IMR-90 (cell line): ENCODE measurements around the gene CEP152. TPM values are rescaled to one million over a fixed set of nuclear protein-coding genes. Genes with fewer than 3 reads are reported as not detected.

Source experiments
- ATAC-seq: fragments of 200-7000 bp; cut with Tn5 transposase; 2 replicates; pipeline ENCODE4 v1.9.1; 2020; ENCODE audit warnings: low read depth, mild to moderate bottlenecking, moderate library complexity
- BruUV-seq: library from RNA; stranded (reverse); fragments of 400-500 nt; replicated peaks from 2 replicates; lab custom pipeline; 2021; lab: Mats Ljungman, UMichigan
- CTCF ChIA-PET: fragments of 300-600 bp; formaldehyde crosslinking; extraction: SDS; loops from one replicate; lab custom pipeline; 2021; ENCODE audit warnings: antibody characterized with exemption; lab: Yijun Ruan, JAX
- POLR2A ChIA-PET: fragments of 300-600 bp; sonication (Branson Sonifier 250); formaldehyde crosslinking; loops from one replicate; lab custom pipeline; 2022; ENCODE audit warnings: antibody characterized with exemption; ENCODE audit not compliant: unreplicated experiment; lab: Charles Lee
- DNase-seq: peaks from one replicate; pipeline ENCODE4 v3.0.0; 2013
- H2AFZ ChIP-seq: replicated peaks from 2 replicates; pipeline ENCODE3; 2013; ENCODE audit warnings: low read length, mild to moderate bottlenecking; ENCODE audit not compliant: poor library complexity
- H2AK5ac ChIP-seq: 2 replicates; pipeline ENCODE4 v1.6.1; 2013; ENCODE audit warnings: low read depth, low read length, inconsistent platforms
- H2AK9ac ChIP-seq: replicated peaks from 2 replicates; pipeline ENCODE3; 2013; ENCODE audit warnings: mild to moderate bottlenecking, low read depth, low read length, moderate library complexity; ENCODE audit not compliant: poor library complexity
- H2BK120ac ChIP-seq: 2 replicates; pipeline ENCODE4 v1.6.1; 2013; ENCODE audit warnings: low read depth, low read length, inconsistent platforms
- H2BK15ac ChIP-seq: 3 replicates; pipeline ENCODE4 v1.6.1; 2013; ENCODE audit warnings: low read depth, low read length, inconsistent platforms
- H2BK20ac ChIP-seq: 2 replicates; pipeline ENCODE4 v1.6.1; 2013; ENCODE audit warnings: low read depth, mild to moderate bottlenecking, inconsistent platforms, low read length, moderate library complexity
- H2BK5ac ChIP-seq: 2 replicates; pipeline ENCODE4 v1.6.1; 2013; ENCODE audit warnings: mild to moderate bottlenecking, low read depth, low read length, inconsistent platforms; ENCODE audit not compliant: poor library complexity, severe bottlenecking
- H3K14ac ChIP-seq: replicated peaks from 2 replicates; pipeline ENCODE4 v1.6.1; 2013; ENCODE audit warnings: low read depth, low read length, inconsistent platforms
- H3K18ac ChIP-seq: 2 replicates; pipeline ENCODE4 v1.6.1; 2013; ENCODE audit warnings: low read depth, low read length, control low read depth
- H3K23ac ChIP-seq: 2 replicates; pipeline ENCODE4 v1.6.1; 2013; ENCODE audit warnings: low read depth, low read length, inconsistent platforms
- H3K27ac ChIP-seq: 2 replicates; pipeline ENCODE4 v1.5.1; 2013; ENCODE audit warnings: mild to moderate bottlenecking, control low read depth, low read length; ENCODE audit not compliant: insufficient read depth
- H3K27me3 ChIP-seq: 2 replicates; pipeline ENCODE4 v1.6.1; 2013; ENCODE audit warnings: low read length; ENCODE audit not compliant: control insufficient read depth, insufficient read depth
- H3K36me3 ChIP-seq: 2 replicates; pipeline ENCODE4 v1.6.1; 2013; ENCODE audit warnings: low read length, mixed read lengths; ENCODE audit not compliant: control insufficient read depth, insufficient read depth
- H3K4ac ChIP-seq: 2 replicates; pipeline ENCODE4 v1.6.1; 2013; ENCODE audit warnings: low read depth, low read length, inconsistent platforms
- H3K4me1 ChIP-seq: 2 replicates; pipeline ENCODE4 v1.6.1; 2013; ENCODE audit warnings: low read length, mixed read lengths; ENCODE audit not compliant: control insufficient read depth, insufficient read depth
- H3K4me2 ChIP-seq: 2 replicates; pipeline ENCODE4 v1.6.1; 2013; ENCODE audit warnings: low read depth, mild to moderate bottlenecking, control low read depth, low read length, moderate library complexity
- H3K4me3 ChIP-seq: 2 replicates; pipeline ENCODE4 v1.5.1; 2013; ENCODE audit warnings: low read depth, mild to moderate bottlenecking, control low read depth, low read length, moderate library complexity; ENCODE audit not compliant: insufficient read depth
- H3K56ac ChIP-seq: 2 replicates; pipeline ENCODE4 v1.6.1; 2013; ENCODE audit warnings: low read length, inconsistent platforms; ENCODE audit not compliant: insufficient read depth; ENCODE audit errors: extremely low read depth
- H3K79me1 ChIP-seq, 2 experiments: 2 replicates each; pipeline ENCODE4 v1.6.1; 2013; ENCODE audit warnings: low read length in 2 of 2, inconsistent platforms in 1 of 2, low read depth in 1 of 2
- H3K9ac ChIP-seq: 2 replicates; pipeline ENCODE4 v1.6.1; 2013; ENCODE audit warnings: low read depth, low read length, control low read depth
- H3K9me1 ChIP-seq: 2 replicates; pipeline ENCODE4 v1.6.1; 2013; ENCODE audit warnings: low read length, inconsistent platforms; ENCODE audit not compliant: insufficient read depth
- H3K9me3 ChIP-seq: 2 replicates; pipeline ENCODE4 v1.6.1; 2013; ENCODE audit warnings: low read length; ENCODE audit not compliant: control insufficient read depth, insufficient read depth
- H4K20me1 ChIP-seq: 2 replicates; pipeline ENCODE4 v1.6.1; 2013; ENCODE audit warnings: low read length, inconsistent platforms; ENCODE audit not compliant: insufficient read depth
- H4K5ac ChIP-seq: 2 replicates; pipeline ENCODE4 v1.6.1; 2013; ENCODE audit warnings: mild to moderate bottlenecking, low read depth, low read length, control low read depth
- H4K8ac ChIP-seq, 2 experiments: 2 replicates each; pipeline ENCODE4 v1.6.1; 2013; ENCODE audit warnings: low read depth in 2 of 2, low read length in 2 of 2, control low read depth in 1 of 2, inconsistent platforms in 1 of 2
- H4K91ac ChIP-seq: 2 replicates; pipeline ENCODE4 v1.6.1; 2013; ENCODE audit warnings: low read depth, low read length, inconsistent platforms; ENCODE audit not compliant: insufficient read depth
- BHLHE40 ChIP-seq: fragments of 150-350 bp; IDR thresholded peaks from 2 replicates; pipeline ENCODE4 v1.6.1; 2016; ENCODE audit warnings: mild to moderate bottlenecking, low read depth, low read length
- CEBPB ChIP-seq: IDR thresholded peaks from 2 replicates; pipeline ENCODE4 v1.6.1; 2012; ENCODE audit warnings: low read depth, low read length, improper control_type of control experiment
- CHD1 ChIP-seq: IDR thresholded peaks from 2 replicates; pipeline ENCODE4 v1.6.1; 2012; ENCODE audit warnings: low read depth, low read length, improper control_type of control experiment
- CTCF ChIP-seq: conservative IDR thresholded peaks from 2 replicates; pipeline ENCODE4 v1.5.1; 2012; ENCODE audit warnings: mild to moderate bottlenecking, low read depth, low read length, improper control_type of control experiment
- ELK1 ChIP-seq: fragments of 150-350 bp; IDR thresholded peaks from 2 replicates; pipeline ENCODE4 v1.6.1; 2016; ENCODE audit warnings: low read depth, mild to moderate bottlenecking, low read length, moderate library complexity, borderline replicate concordance
- FOS ChIP-seq: fragments of 150-350 bp; IDR thresholded peaks from 2 replicates; pipeline ENCODE4 v1.6.1; 2016; ENCODE audit warnings: low read depth, low read length
- MAFK ChIP-seq: IDR thresholded peaks from 2 replicates; pipeline ENCODE4 v1.6.1; 2012; ENCODE audit warnings: low read depth, low read length, improper control_type of control experiment
- MAZ ChIP-seq: IDR thresholded peaks from 2 replicates; pipeline ENCODE4 v1.6.1; 2012; ENCODE audit warnings: low read depth, mild to moderate bottlenecking, low read length, improper control_type of control experiment, moderate library complexity, borderline replicate concordance
- MXI1 ChIP-seq: IDR thresholded peaks from 2 replicates; pipeline ENCODE4 v1.6.1; 2012; ENCODE audit warnings: low read depth, mild to moderate bottlenecking, low read length, moderate library complexity, borderline replicate concordance
- NFE2L2 ChIP-seq: fragments of 150-350 bp; IDR thresholded peaks from 2 replicates; pipeline ENCODE4 v1.6.1; 2016; ENCODE audit warnings: low read depth, mild to moderate bottlenecking, low read length
- POLR2A ChIP-seq: IDR thresholded peaks from 2 replicates; pipeline ENCODE4 v1.6.1; 2012; ENCODE audit warnings: mild to moderate bottlenecking, low read depth, low read length
- RAD21 ChIP-seq: IDR thresholded peaks from 2 replicates; pipeline ENCODE4 v1.6.1; 2012; ENCODE audit warnings: low read length, improper control_type of control experiment
- RCOR1 ChIP-seq: IDR thresholded peaks from 2 replicates; pipeline ENCODE4 v1.6.1; 2012; ENCODE audit warnings: mild to moderate bottlenecking, low read length, improper control_type of control experiment; ENCODE audit not compliant: insufficient replicate concordance
- RFX5 ChIP-seq: IDR thresholded peaks from 2 replicates; pipeline ENCODE4 v1.8.0; 2012; ENCODE audit warnings: low read depth, mild to moderate bottlenecking, low read length, moderate library complexity
- SMC3 ChIP-seq: fragments of 150-350 bp; IDR thresholded peaks from 2 replicates; pipeline ENCODE4 v1.6.1; 2016; ENCODE audit warnings: low read depth, mild to moderate bottlenecking, antibody characterized with exemption, low read length, moderate library complexity
- USF2 ChIP-seq: fragments of 150-350 bp; IDR thresholded peaks from 2 replicates; pipeline ENCODE4 v1.6.1; 2017; ENCODE audit warnings: mild to moderate bottlenecking, antibody characterized with exemption, low read length, low read depth
- dilution Hi-C: fragments of 300-500 bp; cut with HindIII; formaldehyde crosslinking; loops from one replicate; pipeline ENCODE4 v1.14.3; 2018; ENCODE audit warnings: low sequenced_read_pairs; ENCODE audit not compliant: unreplicated experiment
- in situ Hi-C: fragments of 300-500 bp; cut with MboI; formaldehyde crosslinking; loops from 3 replicates; pipeline ENCODE4 v1.14.3; 2019; ENCODE audit warnings: low sequenced_read_pairs, inconsistent platforms, mixed read lengths
- intact Hi-C: fragments of 100-400 bp; cut with micrococcal nuclease; formaldehyde crosslinking; loops from 2 replicates; pipeline ENCODE4 v1.10.0; 2022
- polyA plus RNA-seq, 3 experiments: library from polyadenylated mRNA; depleted of rRNA; stranded (reverse); fragments of >200 nt; gene quantifications; 2 replicates each; pipeline ENCODE4 v1.2.3, GENCODE V29; 2012; ENCODE audit warnings: low replicate concordance in 1 of 3
- total RNA-seq: library from RNA; depleted of rRNA; stranded (reverse); fragments of >200 nt; gene quantifications from 2 replicates; pipeline ENCODE4 v1.2.3, GENCODE V29; 2012

CEP152 gene
- total and polyA plus RNA-seq, 2 of the 4 experiments (the other 2 are of a cell fraction) = 2.1 to 7.3 TPM

GRCh38 chr15:48832648-48833047 lies 21.8 kb upstream of the CEP152 start:
- no peaks in the 10 kb centered on the region for H3K27me3 ChIP-seq
- no peaks in the 10 kb centered on the region for H3K4me1 ChIP-seq
- H3K9ac ChIP-seq = no peak overlapping the region
- dilution Hi-C loops = no loop called here
- no peak overlapping the region for H2BK15ac ChIP-seq
- no peak overlapping the region for H4K91ac ChIP-seq
- no peak overlapping the region for H2AK9ac ChIP-seq
- no peaks in the 10 kb centered on the region for H4K20me1 ChIP-seq
- H2AK5ac ChIP-seq = no peak overlapping the region
- H3K23ac ChIP-seq = no peak overlapping the region
- no peak overlapping the region for H2AFZ ChIP-seq
- H3K4me3 ChIP-seq = no peak overlapping the region
- no TSS peak for BruUV-seq
- in situ Hi-C loops = no loop called here
- no peaks in the 10 kb centered on the region for H3K79me1 ChIP-seq
- no peak overlapping the region for H2BK5ac ChIP-seq
- no peak overlapping the region for H3K4ac ChIP-seq
- POLR2A ChIA-PET = no interaction called here
- intact Hi-C loops = no loop called here
- peaks cover 4% of the 10 kb centered on the region for H3K36me3 ChIP-seq
- CTCF ChIA-PET = no interaction called here
- H4K5ac ChIP-seq = no peak overlapping the region
- ATAC-seq (no peak), DNase-seq (no peak)
- no peak overlapping the region for H3K27ac ChIP-seq
- H3K18ac ChIP-seq = no peak overlapping the region
- H4K8ac ChIP-seq = no peak overlapping the region
- no peak overlapping the region for H2BK120ac ChIP-seq
- peaks cover 5% of the 10 kb centered on the region; the same call in 1 of the 2 replicates for H3K9me3 ChIP-seq
- no peak overlapping the region for H3K14ac ChIP-seq
- H3K4me2 ChIP-seq = no peak overlapping the region
- no peak for TF ChIP-seq POLR2A
- TF ChIP-seq CTCF = no peak
- no peak for TF ChIP-seq NFE2L2
- TF ChIP-seq BHLHE40 = no peak
- TF ChIP-seq RAD21 = no peak
- TF ChIP-seq ELK1 = no peak
- no peak for TF ChIP-seq MXI1
- no peak for TF ChIP-seq CEBPB
- TF ChIP-seq RCOR1 = no peak
- TF ChIP-seq MAZ = no peak
- no peak for TF ChIP-seq CHD1
- TF ChIP-seq USF2 = no peak
- no peak for TF ChIP-seq SMC3
- no peak for TF ChIP-seq RFX5
- TF ChIP-seq FOS = no peak
- no peak for TF ChIP-seq MAFK
- H3K9me1 ChIP-seq = no peaks in the 10 kb centered on the region
- H3K56ac ChIP-seq = no peak overlapping the region
- H2BK20ac ChIP-seq = no peak overlapping the region
